WTC11 (cell line): Measurements from ENCODE around the gene MYH14. TPM values are rescaled to one million over a fixed set of nuclear protein-coding genes. Genes with fewer than 3 reads are reported as not detected.
A peak's percentile ranks its signal among the peaks of the same experiment; 100 is the strongest.

Experiments
- ATAC-seq: fragments of 200-7000 bp; cut with Tn5 transposase; 2 replicates; pipeline ENCODE4 v1.10.0; 2021; ENCODE audit warnings: mild to moderate bottlenecking, moderate library complexity
- CTCF ChIA-PET: fragments of 300-600 bp; sonication (Branson Sonifier 250); formaldehyde crosslinking; loops from one replicate; lab custom pipeline; 2021; ENCODE audit warnings: antibody characterized with exemption; lab: Charles Lee
- POLR2A ChIA-PET: fragments of 350-600 bp; sonication (Branson Sonifier 250); formaldehyde crosslinking; loops from one replicate; lab custom pipeline; 2021; ENCODE audit warnings: antibody characterized with exemption; lab: Charles Lee
- DNase-seq: peaks from one replicate; pipeline ENCODE4 v3.0.0; 2021; ENCODE audit warnings: low spot score
- H3K27ac Mint-ChIP-seq: 2 replicates; pipeline ENCODE4 v1.8.0; 2021; ENCODE audit warnings: mixed read lengths
- H3K27me3 Mint-ChIP-seq: 2 replicates; pipeline ENCODE4 v1.8.0; 2021; ENCODE audit warnings: low read depth, mild to moderate bottlenecking, moderate library complexity, mixed read lengths
- H3K36me3 Mint-ChIP-seq: 2 replicates; pipeline ENCODE4 v1.8.0; 2021; ENCODE audit warnings: mixed read lengths
- H3K4me1 Mint-ChIP-seq: 2 replicates; pipeline ENCODE4 v1.8.0; 2022; ENCODE audit warnings: mixed read lengths
- H3K4me3 Mint-ChIP-seq: 2 replicates; pipeline ENCODE4 v1.8.0; 2021; ENCODE audit warnings: mild to moderate bottlenecking, moderate library complexity, mixed read lengths
- H3K9me3 Mint-ChIP-seq: 2 replicates; pipeline ENCODE4 v1.8.0; 2021; ENCODE audit warnings: mixed read lengths
- AR ChIP-seq: fragments of 250-450 bp; sonication (Bioruptor Pico); IDR thresholded peaks from 2 replicates; pipeline ENCODE4 v1.9.0; 2021; ENCODE audit warnings: mild to moderate bottlenecking
- ATF1 ChIP-seq: sonication (generic); formaldehyde crosslinking; IDR thresholded peaks from 2 replicates; pipeline ENCODE4 v1.8.1; 2023; ENCODE audit warnings: mild to moderate bottlenecking, moderate library complexity, missing genetic modification reagents
- GABPB1 ChIP-seq: sonication (generic); formaldehyde crosslinking; IDR thresholded peaks from 2 replicates; pipeline ENCODE4 v1.8.1; 2023; ENCODE audit warnings: mild to moderate bottlenecking, missing genetic modification reagents
- MXD4 ChIP-seq: fragments of 250-450 bp; sonication (Bioruptor Pico); IDR thresholded peaks from 2 replicates; pipeline ENCODE4 v1.8.0; 2021; ENCODE audit warnings: mild to moderate bottlenecking, moderate library complexity, borderline replicate concordance
- NFE2L1 ChIP-seq: sonication (generic); formaldehyde crosslinking; IDR thresholded peaks from 2 replicates; pipeline ENCODE4 v1.8.1; 2023; ENCODE audit warnings: missing genetic modification reagents
- NFYB ChIP-seq: sonication (generic); formaldehyde crosslinking; conservative IDR thresholded peaks from 2 replicates; pipeline ENCODE4 v1.8.0; 2022; ENCODE audit warnings: low read depth, missing genetic modification reagents
- NR1H2 ChIP-seq: sonication (generic); formaldehyde crosslinking; IDR thresholded peaks from 2 replicates; pipeline ENCODE4 v1.9.0; 2021; ENCODE audit warnings: mild to moderate bottlenecking, moderate library complexity, missing genetic modification reagents
- RELA ChIP-seq: sonication (generic); formaldehyde crosslinking; IDR thresholded peaks from 2 replicates; pipeline ENCODE4 v1.8.1; 2022; ENCODE audit warnings: missing genetic modification reagents, mild to moderate bottlenecking, borderline replicate concordance
- RORB ChIP-seq: fragments of 250-450 bp; sonication (Bioruptor Pico); IDR thresholded peaks from 2 replicates; pipeline ENCODE4 v1.9.0; 2021; ENCODE audit warnings: mild to moderate bottlenecking
- SMAD4 ChIP-seq: sonication (generic); formaldehyde crosslinking; IDR thresholded peaks from 2 replicates; pipeline ENCODE4 v1.8.0; 2022; ENCODE audit warnings: mild to moderate bottlenecking, missing genetic modification reagents
- STAT6 ChIP-seq: sonication (generic); formaldehyde crosslinking; conservative IDR thresholded peaks from 2 replicates; pipeline ENCODE4 v1.8.1; 2023; ENCODE audit warnings: mild to moderate bottlenecking, low read depth, missing genetic modification reagents, moderate library complexity
- TEAD4 ChIP-seq: sonication (generic); formaldehyde crosslinking; IDR thresholded peaks from 2 replicates; pipeline ENCODE4 v1.8.0; 2022; ENCODE audit warnings: mild to moderate bottlenecking, missing genetic modification reagents
- ZNF121 ChIP-seq: sonication (generic); formaldehyde crosslinking; IDR thresholded peaks from 2 replicates; pipeline ENCODE4 v1.8.0; 2023; ENCODE audit warnings: missing genetic modification reagents
- ZNF263 ChIP-seq: sonication (generic); formaldehyde crosslinking; IDR thresholded peaks from 2 replicates; pipeline ENCODE4 v1.8.1; 2022; ENCODE audit warnings: low read depth, mild to moderate bottlenecking, moderate library complexity, missing genetic modification reagents
- ZNF423 ChIP-seq: fragments of 250-450 bp; sonication (Bioruptor Pico); IDR thresholded peaks from 2 replicates; pipeline ENCODE4 v2.1.2; 2022; ENCODE audit warnings: mild to moderate bottlenecking, moderate library complexity
- total RNA-seq: library from RNA; stranded (reverse); gene quantifications from 3 replicates; pipeline ENCODE4 v1.2.3, GENCODE V29; 2021
- TF ChIP-seq, protein P1 (sequence below): fragments of 250-450 bp; sonication (Bioruptor Pico); IDR thresholded peaks from 2 replicates; pipeline ENCODE4 v1.9.0; 2021; ENCODE audit warnings: mild to moderate bottlenecking, borderline replicate concordance
- TF ChIP-seq, protein P2 (sequence below): sonication (generic); formaldehyde crosslinking; IDR thresholded peaks from 2 replicates; pipeline ENCODE4 v1.8.0; 2022; ENCODE audit warnings: mild to moderate bottlenecking, missing genetic modification reagents
- TF ChIP-seq, protein P3 (sequence below): sonication (generic); formaldehyde crosslinking; IDR thresholded peaks from 2 replicates; pipeline ENCODE4 v1.8.1; 2022; ENCODE audit warnings: mild to moderate bottlenecking, missing genetic modification reagents, moderate library complexity, borderline replicate concordance
- TF ChIP-seq, protein P4 (sequence below): fragments of 250-450 bp; sonication (Bioruptor Pico); IDR thresholded peaks from 2 replicates; pipeline ENCODE4 v1.9.0; 2021; ENCODE audit warnings: moderate library complexity, mild to moderate bottlenecking, inconsistent platforms, borderline replicate concordance
- TF ChIP-seq, protein P5 (sequence below): sonication (generic); formaldehyde crosslinking; IDR thresholded peaks from 2 replicates; pipeline ENCODE4 v1.8.1; 2023; ENCODE audit warnings: mild to moderate bottlenecking, moderate library complexity, missing genetic modification reagents

MYH14 gene
- total RNA-seq, 1 experiment from 2014 or later: 25.8 TPM

DNA sequence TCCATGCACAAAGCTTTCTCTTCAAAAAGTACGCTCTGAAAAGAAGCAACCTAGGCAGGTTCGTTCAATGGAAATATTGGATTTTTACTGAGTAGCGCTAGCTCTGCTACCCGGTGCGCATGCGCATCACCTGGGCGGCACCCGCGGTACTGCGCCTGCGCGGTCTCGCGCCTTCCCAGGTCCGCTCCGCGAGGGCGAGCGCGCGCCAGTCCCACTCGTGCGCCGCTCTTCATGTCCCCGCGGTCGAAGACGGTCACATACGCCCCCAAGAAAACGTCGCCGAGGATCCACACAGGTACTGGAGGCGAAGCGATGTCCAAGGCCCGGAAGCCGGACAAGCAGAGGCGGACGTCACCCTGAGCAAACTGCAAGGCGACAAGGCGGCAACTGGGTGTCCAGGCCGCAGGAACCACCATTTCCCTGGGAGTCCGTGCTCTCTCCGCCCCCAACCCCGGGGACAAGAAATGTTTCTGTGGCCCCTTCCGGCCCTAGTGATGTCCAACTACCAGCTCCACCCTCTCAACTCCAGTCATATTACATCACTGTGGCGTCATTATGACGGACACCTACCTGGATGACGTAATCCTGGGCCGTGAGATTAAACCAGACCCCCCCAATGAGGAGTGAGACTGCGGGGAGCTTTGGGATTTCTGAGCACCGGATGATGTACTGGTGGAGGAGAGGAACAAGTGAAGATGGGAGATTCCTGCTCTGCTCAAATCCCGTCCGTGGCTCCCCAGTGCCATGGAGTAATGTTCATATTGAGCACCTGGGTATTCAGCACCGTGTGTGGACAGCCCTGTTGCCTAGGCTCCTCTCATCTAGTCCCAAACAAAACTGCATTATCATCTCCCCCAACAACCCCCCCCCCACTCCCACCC is 130.6 kb downstream of the MYH14 start:
- H3K27me3 Mint-ChIP-seq: peaks cover 34% of the 10 kb centered on the region
- CTCF ChIA-PET: interaction anchor here (0.6 to 2.5 kb wide), 11 partner anchors 18 to 806 kb away, joined by 3 to 13 read pairs (median 5); partner anchors contain the start of genes NUP62 and RCN3
- H3K36me3 Mint-ChIP-seq: peaks cover 8% of the 10 kb centered on the region
- ATAC-seq: no peak
- H3K9me3 Mint-ChIP-seq: no peaks in the 10 kb centered on the region
- H3K27ac Mint-ChIP-seq: peak overlapping the region; percentile 99
- POLR2A ChIA-PET: interaction anchor here (0.6 to 2.2 kb wide), 10 partner anchors 8 to 246 kb away, joined by 3 to 12 read pairs (median 4); partner anchors contain the start of gene SPIB
- peak; percentile 77 for DNase-seq
- peak overlapping the region; percentile 94 for H3K4me3 Mint-ChIP-seq
- H3K4me1 Mint-ChIP-seq: peaks cover 39% of the 10 kb centered on the region
- TF ChIP-seq RELA (peak; percentile 81; the same call in 1 of the 2 replicates), ZNF263 (CRISPR knock-in tag) (no peak), TEAD4 (CRISPR knock-in tag) (0 out of 2 replicates have a peak, but pooled peaks have one; percentile 9), MXD4 (no peak), NFYB (peak; percentile 18; the same call in 1 of the 2 replicates), GABPB1 (peak; percentile 40; the same call in 1 of the 2 replicates), RORB (CRISPR knock-in tag) (no peak), AR (CRISPR knock-in tag) (no peak), NR1H2 (CRISPR knock-in tag) (0 out of 2 replicates have a peak, but pooled peaks have one; percentile 54), NFE2L1 (peak; percentile 93), STAT6 (CRISPR knock-in tag) (no peak), SMAD4 (CRISPR knock-in tag) (no peak), ZNF121 (CRISPR knock-in tag) (no peak), ATF1 (CRISPR knock-in tag) (0 out of 2 replicates have a peak, but pooled peaks have one; percentile 69), ZNF423 (no peak)
- TF ChIP-seq, protein P1, sequence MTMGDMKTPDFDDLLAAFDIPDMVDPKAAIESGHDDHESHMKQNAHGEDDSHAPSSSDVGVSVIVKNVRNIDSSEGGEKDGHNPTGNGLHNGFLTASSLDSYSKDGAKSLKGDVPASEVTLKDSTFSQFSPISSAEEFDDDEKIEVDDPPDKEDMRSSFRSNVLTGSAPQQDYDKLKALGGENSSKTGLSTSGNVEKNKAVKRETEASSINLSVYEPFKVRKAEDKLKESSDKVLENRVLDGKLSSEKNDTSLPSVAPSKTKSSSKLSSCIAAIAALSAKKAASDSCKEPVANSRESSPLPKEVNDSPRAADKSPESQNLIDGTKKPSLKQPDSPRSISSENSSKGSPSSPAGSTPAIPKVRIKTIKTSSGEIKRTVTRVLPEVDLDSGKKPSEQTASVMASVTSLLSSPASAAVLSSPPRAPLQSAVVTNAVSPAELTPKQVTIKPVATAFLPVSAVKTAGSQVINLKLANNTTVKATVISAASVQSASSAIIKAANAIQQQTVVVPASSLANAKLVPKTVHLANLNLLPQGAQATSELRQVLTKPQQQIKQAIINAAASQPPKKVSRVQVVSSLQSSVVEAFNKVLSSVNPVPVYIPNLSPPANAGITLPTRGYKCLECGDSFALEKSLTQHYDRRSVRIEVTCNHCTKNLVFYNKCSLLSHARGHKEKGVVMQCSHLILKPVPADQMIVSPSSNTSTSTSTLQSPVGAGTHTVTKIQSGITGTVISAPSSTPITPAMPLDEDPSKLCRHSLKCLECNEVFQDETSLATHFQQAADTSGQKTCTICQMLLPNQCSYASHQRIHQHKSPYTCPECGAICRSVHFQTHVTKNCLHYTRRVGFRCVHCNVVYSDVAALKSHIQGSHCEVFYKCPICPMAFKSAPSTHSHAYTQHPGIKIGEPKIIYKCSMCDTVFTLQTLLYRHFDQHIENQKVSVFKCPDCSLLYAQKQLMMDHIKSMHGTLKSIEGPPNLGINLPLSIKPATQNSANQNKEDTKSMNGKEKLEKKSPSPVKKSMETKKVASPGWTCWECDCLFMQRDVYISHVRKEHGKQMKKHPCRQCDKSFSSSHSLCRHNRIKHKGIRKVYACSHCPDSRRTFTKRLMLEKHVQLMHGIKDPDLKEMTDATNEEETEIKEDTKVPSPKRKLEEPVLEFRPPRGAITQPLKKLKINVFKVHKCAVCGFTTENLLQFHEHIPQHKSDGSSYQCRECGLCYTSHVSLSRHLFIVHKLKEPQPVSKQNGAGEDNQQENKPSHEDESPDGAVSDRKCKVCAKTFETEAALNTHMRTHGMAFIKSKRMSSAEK (CRISPR knock-in tag): no peak
- TF ChIP-seq, protein P2, sequence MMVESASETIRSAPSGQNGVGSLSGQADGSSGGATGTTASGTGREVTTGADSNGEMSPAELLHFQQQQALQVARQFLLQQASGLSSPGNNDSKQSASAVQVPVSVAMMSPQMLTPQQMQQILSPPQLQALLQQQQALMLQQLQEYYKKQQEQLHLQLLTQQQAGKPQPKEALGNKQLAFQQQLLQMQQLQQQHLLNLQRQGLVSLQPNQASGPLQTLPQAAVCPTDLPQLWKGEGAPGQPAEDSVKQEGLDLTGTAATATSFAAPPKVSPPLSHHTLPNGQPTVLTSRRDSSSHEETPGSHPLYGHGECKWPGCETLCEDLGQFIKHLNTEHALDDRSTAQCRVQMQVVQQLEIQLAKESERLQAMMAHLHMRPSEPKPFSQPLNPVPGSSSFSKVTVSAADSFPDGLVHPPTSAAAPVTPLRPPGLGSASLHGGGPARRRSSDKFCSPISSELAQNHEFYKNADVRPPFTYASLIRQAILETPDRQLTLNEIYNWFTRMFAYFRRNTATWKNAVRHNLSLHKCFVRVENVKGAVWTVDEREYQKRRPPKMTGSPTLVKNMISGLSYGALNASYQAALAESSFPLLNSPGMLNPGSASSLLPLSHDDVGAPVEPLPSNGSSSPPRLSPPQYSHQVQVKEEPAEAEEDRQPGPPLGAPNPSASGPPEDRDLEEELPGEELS (CRISPR knock-in tag): peak; percentile 72
- TF ChIP-seq, protein P3, sequence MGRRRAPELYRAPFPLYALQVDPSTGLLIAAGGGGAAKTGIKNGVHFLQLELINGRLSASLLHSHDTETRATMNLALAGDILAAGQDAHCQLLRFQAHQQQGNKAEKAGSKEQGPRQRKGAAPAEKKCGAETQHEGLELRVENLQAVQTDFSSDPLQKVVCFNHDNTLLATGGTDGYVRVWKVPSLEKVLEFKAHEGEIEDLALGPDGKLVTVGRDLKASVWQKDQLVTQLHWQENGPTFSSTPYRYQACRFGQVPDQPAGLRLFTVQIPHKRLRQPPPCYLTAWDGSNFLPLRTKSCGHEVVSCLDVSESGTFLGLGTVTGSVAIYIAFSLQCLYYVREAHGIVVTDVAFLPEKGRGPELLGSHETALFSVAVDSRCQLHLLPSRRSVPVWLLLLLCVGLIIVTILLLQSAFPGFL (CRISPR knock-in tag): peak; percentile 86; the same call in 1 of the 2 replicates
- TF ChIP-seq, protein P4, sequence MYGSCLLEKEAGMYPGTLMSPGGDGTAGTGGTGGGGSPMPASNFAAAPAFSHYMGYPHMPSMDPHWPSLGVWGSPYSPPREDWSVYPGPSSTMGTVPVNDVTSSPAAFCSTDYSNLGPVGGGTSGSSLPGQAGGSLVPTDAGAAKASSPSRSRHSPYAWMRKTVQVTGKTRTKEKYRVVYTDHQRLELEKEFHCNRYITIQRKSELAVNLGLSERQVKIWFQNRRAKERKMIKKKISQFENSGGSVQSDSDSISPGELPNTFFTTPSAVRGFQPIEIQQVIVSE: no peak
- TF ChIP-seq, protein P5, sequence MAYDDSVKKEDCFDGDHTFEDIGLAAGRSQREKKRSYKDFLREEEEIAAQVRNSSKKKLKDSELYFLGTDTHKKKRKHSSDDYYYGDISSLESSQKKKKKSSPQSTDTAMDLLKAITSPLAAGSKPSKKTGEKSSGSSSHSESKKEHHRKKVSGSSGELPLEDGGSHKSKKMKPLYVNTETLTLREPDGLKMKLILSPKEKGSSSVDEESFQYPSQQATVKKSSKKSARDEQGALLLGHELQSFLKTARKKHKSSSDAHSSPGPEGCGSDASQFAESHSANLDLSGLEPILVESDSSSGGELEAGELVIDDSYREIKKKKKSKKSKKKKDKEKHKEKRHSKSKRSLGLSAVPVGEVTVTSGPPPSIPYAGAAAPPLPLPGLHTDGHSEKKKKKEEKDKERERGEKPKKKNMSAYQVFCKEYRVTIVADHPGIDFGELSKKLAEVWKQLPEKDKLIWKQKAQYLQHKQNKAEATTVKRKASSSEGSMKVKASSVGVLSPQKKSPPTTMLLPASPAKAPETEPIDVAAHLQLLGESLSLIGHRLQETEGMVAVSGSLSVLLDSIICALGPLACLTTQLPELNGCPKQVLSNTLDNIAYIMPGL (CRISPR knock-in tag): no peak
